AG09309 (cell line): ENCODE data around the gene FGF14.

Source experiments
- DNase-seq: peaks from one replicate; pipeline ENCODE4 v3.0.0-alpha.2; 2010; ENCODE audit warnings: low read depth
- H3K4me3 ChIP-seq: 2 replicates; pipeline ENCODE4 v1.5.1; 2011; ENCODE audit warnings: mild to moderate bottlenecking, low read depth, low read length, moderate library complexity; ENCODE audit not compliant: control insufficient read depth
- CTCF ChIP-seq: IDR thresholded peaks from 2 replicates; pipeline ENCODE4 v1.5.1; 2011; ENCODE audit warnings: mild to moderate bottlenecking, low read depth, low read length, inconsistent platforms; ENCODE audit not compliant: insufficient read depth, control insufficient read depth; ENCODE audit errors: missing control alignments

Gene FGF14

GRCh38 chr13:102354011-102354410 is 47.8 kb downstream of the FGF14 start:
- TF ChIP-seq CTCF = no peak
- no peak overlapping the region for H3K4me3 ChIP-seq
- no peak for DNase-seq

GRCh38 chr13:102351521-102351920 is 50.3 kb downstream of the FGF14 start:
- no peak for DNase-seq
- no peak overlapping the region for H3K4me3 ChIP-seq
- TF ChIP-seq CTCF = no peak

GRCh38 chr13:102347490-102347889 is 54.4 kb downstream of the FGF14 start:
- TF ChIP-seq CTCF = no peak
- no peak overlapping the region for H3K4me3 ChIP-seq
- DNase-seq = no peak

- no peak for DNase-seq
Observed at GRCh38 chr13:102346769-102347168, 55.1 kb downstream of the FGF14 start.

GRCh38 chr13:102344410-102344809 is 57.4 kb downstream of the FGF14 start:
- TF ChIP-seq CTCF = no peak
- no peak overlapping the region for H3K4me3 ChIP-seq

More at GRCh38 chr13:102346769-102347168, 55.1 kb downstream of the FGF14 start:
- H3K4me3 ChIP-seq = no peak overlapping the region
- no peak for TF ChIP-seq CTCF

GRCh38 chr13:102333320-102334198 is 68.3 kb downstream of the FGF14 start:
- TF ChIP-seq CTCF = no peak
- no peak for DNase-seq
- H3K4me3 ChIP-seq = no peak overlapping the region

More at GRCh38 chr13:102344410-102344809, 57.4 kb downstream of the FGF14 start:
- DNase-seq = no peak
